Gastrocnemius medialis (tissue), 4 donors: Measurements from ENCODE around the gene CUL9. TPM values are rescaled to one million over a fixed set of nuclear protein-coding genes. Genes with fewer than 3 reads are reported as not detected.
"Not testable (repeated sequence)": the region's sequence is repeated elsewhere in the genome, so short reads cannot be mapped to it uniquely, and the experiment has no call there.

Experiments used
- ATAC-seq, 2 donors: fragments of 150-250 bp; one replicate each; pipeline ENCODE4 v1.9.1; 2016
- DNase-seq, 2 donors: peaks; one replicate each; pipeline ENCODE4 v3.0.0-alpha.2; 2019
- H3K27ac ChIP-seq, 4 donors: fragments of 200-600 bp; sonication (generic); 1 replicate in 1 of 4; 2 replicates in 3 of 4; pipeline ENCODE4 v1.5.1; 2016 to 2018; ENCODE audit warnings: mild to moderate bottlenecking in 2 of 4, moderate library complexity in 1 of 4
- H3K27me3 ChIP-seq, 3 donors: fragments of 200-600 bp; sonication (generic) in 2 of 3; 1 replicate in 1 of 3; 2 replicates in 2 of 3; pipeline versions ENCODE4 v1.5.1 to v1.6.0; 2016 to 2019; ENCODE audit warnings: mild to moderate bottlenecking in 1 of 3, moderate library complexity in 1 of 3
- H3K36me3 ChIP-seq, 2 donors: fragments of 200-600 bp; sonication (generic) in 1 of 2; one replicate each; pipeline ENCODE4 v1.5.1; 2017 to 2018
- H3K4me1 ChIP-seq, 2 donors: fragments of 200-600 bp; sonication (generic) in 1 of 2; one replicate each; pipeline ENCODE4 v1.5.1; 2016 to 2017; ENCODE audit warnings: mild to moderate bottlenecking in 2 of 2
- H3K4me3 ChIP-seq, 4 donors: fragments of 200-600 bp; sonication (generic) in 3 of 4; 1 replicate in 1 of 4; 2 replicates in 3 of 4; pipeline ENCODE4 v1.5.1; 2016 to 2019; ENCODE audit warnings: mild to moderate bottlenecking in 2 of 4
- H3K9me3 ChIP-seq, 3 donors: fragments of 200-600 bp; sonication (generic) in 2 of 3; 1 replicate in 1 of 3; 2 replicates in 2 of 3; pipeline ENCODE4 v1.5.1; 2016 to 2019
- CTCF ChIP-seq, 5 experiments: fragments of 450-650 bp in 3 of 5; fragments of 200-600 bp in 2 of 5; sonication (generic) in 2 of 5; IDR thresholded peaks in 4 of 5; conservative IDR thresholded peaks in 1 of 5; 1 replicate in 4 of 5; 2 replicates in 1 of 5; pipeline ENCODE4 v1.5.1; 2016 to 2019; ENCODE audit warnings: antibody characterized with exemption in 5 of 5, mild to moderate bottlenecking in 3 of 5, moderate library complexity in 3 of 5
- POLR2A ChIP-seq, 2 donors: fragments of 450-650 bp; IDR thresholded peaks; one replicate each; pipeline ENCODE4 v1.6.1; 2017; ENCODE audit warnings: antibody characterized with exemption in 2 of 2, mild to moderate bottlenecking in 2 of 2, moderate library complexity in 2 of 2
- in situ Hi-C, 4 donors: fragments of 200-750 bp; cut with MboI; loops; one replicate each; pipeline versions ENCODE4 v1.15.0 to v1.8.0; 2017; ENCODE audit warnings: low sequenced_read_pairs in 4 of 4
- intact Hi-C: fragments of 100-400 bp; cut with DNase I; formaldehyde crosslinking; loops from one replicate; pipeline ENCODE4 v1.15.1; 2023; ENCODE audit warnings: low total_unique reads
- total RNA-seq, 4 donors: library from RNA; depleted of rRNA; stranded (reverse); fragments of >200 nt; gene quantifications; one replicate each; pipeline versions ENCODE4 v1.1.0 to v1.2.3, GENCODE V29; 2016

CUL9 gene
- 10 to 100 TPM in 1 of 4 donors, 1 to 10 TPM in 3; 5.3 to 20.1 (median 7.1) TPM for total RNA-seq

GRCh38 chr6:43181942-43182860, at the start of gene CUL9:
CUL9 (plus strand) TSS chr6:43182196; CDS start chr6:43184311, 2,115 bp downstream.
- in situ Hi-C loops = no loop called here

GRCh38 chr6:43138267-43138666, 43.7 kb upstream of the CUL9 start:
- Histone ChIP-seq H3K4me1 (peaks cover 2 to 4% of the 10 kb centered on the region in 2 donors), H3K9me3 (no peaks in the 10 kb centered on the region), H3K27me3 (no peaks in the 10 kb centered on the region), H3K27ac (no peak overlapping the region), H3K36me3 (no peaks in the 10 kb centered on the region), H3K4me3 (no peak overlapping the region)
- in situ Hi-C loops = no loop called here
- no peak for TF ChIP-seq CTCF (IDR thresholded peaks at IDR 0.05 in 4 of 5, conservative IDR thresholded peaks at IDR 0.05 in 1 of 5)
- no peak for TF ChIP-seq POLR2A (IDR thresholded peaks at IDR 0.05)
- intact Hi-C loops = no loop called here
- no peak for ATAC-seq
- DNase-seq = no peak

More at GRCh38 chr6:43181942-43182860, at the start of gene CUL9:
- intact Hi-C loops = loop anchor here (5.0 kb wide), 1 partner anchor 335 kb away; the partner anchor contains the start of genes POLR1C and YIPF3
- Histone ChIP-seq H3K4me1 (peaks cover 16 to 22% of the 10 kb centered on the region in 2 donors), H3K27ac (peak within 1 kb of the TSS; percentile 78 to 88 (median 84)), H3K36me3 (peaks cover 0 to 52% of the 10 kb centered on the region in 2 donors), H3K27me3 (no peaks in the 10 kb centered on the region), H3K4me3 (peak within 1 kb of the TSS; percentile 57 to 99 (median 82)), H3K9me3 (no peaks in the 10 kb centered on the region)
- ATAC-seq (peak; percentile 94 to 96), DNase-seq (peak; percentile 76 to 83)
- peak; percentile 50 to 72 for TF ChIP-seq POLR2A (IDR thresholded peaks at IDR 0.05)
- TF ChIP-seq CTCF (IDR thresholded peaks at IDR 0.05 in 4 of 5, conservative IDR thresholded peaks at IDR 0.05 in 1 of 5) = peak in 1 of 5 experiments; percentile 13

- in situ Hi-C loops = loop anchor here (5.0 to 10.0 kb wide), 2 partner anchors 235 to 238 kb away; no protein-coding TSS in a partner anchor
Measured at GRCh38 chr6:43139973-43140372, 42.0 kb upstream of the CUL9 start.

GRCh38 chr6:43141644-43142043, 40.4 kb upstream of the CUL9 start:
- peaks cover 10 to 11% of the 10 kb centered on the region in 2 donors for H3K4me1 ChIP-seq
- H3K9me3 ChIP-seq = no peaks in the 10 kb centered on the region
- TF ChIP-seq POLR2A (IDR thresholded peaks at IDR 0.05) (no peak), CTCF (IDR thresholded peaks at IDR 0.05 in 4 of 5, conservative IDR thresholded peaks at IDR 0.05 in 1 of 5) (no peak)
- no peak overlapping the region for H3K4me3 ChIP-seq
- no peaks in the 10 kb centered on the region for H3K36me3 ChIP-seq
- H3K27ac ChIP-seq = no peak overlapping the region
- no peaks in the 10 kb centered on the region for H3K27me3 ChIP-seq
- DNase-seq (no peak), ATAC-seq (no peak)
- intact Hi-C loops = loop anchor here (2.0 kb wide), 1 partner anchor 133 kb away; no protein-coding TSS in a partner anchor
- in situ Hi-C loops = loop anchor here (5.0 to 10.0 kb wide), 2 partner anchors 237 to 239 kb away; no protein-coding TSS in a partner anchor

More at GRCh38 chr6:43139973-43140372, 42.0 kb upstream of the CUL9 start:
- ATAC-seq, H3K9me3 ChIP-seq, H3K27ac ChIP-seq, intact Hi-C loops, H3K4me3 ChIP-seq, H3K36me3 ChIP-seq, DNase-seq, H3K4me1 ChIP-seq, H3K27me3 ChIP-seq: not testable (repeated sequence)

GRCh38 chr6:43142101-43142500, 39.9 kb upstream of the CUL9 start:
- ATAC-seq (no peak), DNase-seq (no peak)
- H3K27me3 ChIP-seq = no peaks in the 10 kb centered on the region
- intact Hi-C loops (loop anchor here (2.0 kb wide), 1 partner anchor 133 kb away; no protein-coding TSS in a partner anchor), in situ Hi-C loops (loop anchor here (5.0 to 10.0 kb wide), 2 partner anchors 237 to 240 kb away; no protein-coding TSS in a partner anchor)
- H3K9me3 ChIP-seq = no peaks in the 10 kb centered on the region
- H3K36me3 ChIP-seq = no peaks in the 10 kb centered on the region
- TF ChIP-seq POLR2A (IDR thresholded peaks at IDR 0.05) (no peak), CTCF (IDR thresholded peaks at IDR 0.05 in 4 of 5, conservative IDR thresholded peaks at IDR 0.05 in 1 of 5) (no peak)
- H3K4me3 ChIP-seq = no peak overlapping the region
- H3K27ac ChIP-seq = no peak overlapping the region
- peaks cover 15% of the 10 kb centered on the region in 2 donors for H3K4me1 ChIP-seq
